Stimulated activated CD8-positive, alpha-beta memory T cell treated with anti-CD3 and anti-CD28 coated beads, Interleukin-4, amount 100 ng/mL, for 4 hours (primary cell): ENCODE data around the gene VASH2.
"Not testable (repeated sequence)": the region's sequence is repeated elsewhere in the genome, so short reads cannot be mapped to it uniquely, and the experiment has no call there.

Experiments
- DNase-seq, 2 donors: peaks; one replicate each; pipeline ENCODE4 v3.0.0-alpha.2; 2020; ENCODE audit warnings: low read depth in 2 of 2, low spot score in 1 of 2

Gene VASH2

GRCh38 chr1:212955098-212955497, 4.8 kb downstream of the VASH2 start:
- DNase-seq: no peak

GRCh38 chr1:212955961-212956620, 5.8 kb downstream of the VASH2 start:
- no peak for DNase-seq

GRCh38 chr1:212957546-212957945, 7.2 kb downstream of the VASH2 start:
- no peak for DNase-seq

- DNase-seq: no peak
Measured at GRCh38 chr1:212958175-212958574, 7.8 kb downstream of the VASH2 start.

GRCh38 chr1:212959266-212960220, 9.2 kb downstream of the VASH2 start:
- no peak for DNase-seq

DNA sequence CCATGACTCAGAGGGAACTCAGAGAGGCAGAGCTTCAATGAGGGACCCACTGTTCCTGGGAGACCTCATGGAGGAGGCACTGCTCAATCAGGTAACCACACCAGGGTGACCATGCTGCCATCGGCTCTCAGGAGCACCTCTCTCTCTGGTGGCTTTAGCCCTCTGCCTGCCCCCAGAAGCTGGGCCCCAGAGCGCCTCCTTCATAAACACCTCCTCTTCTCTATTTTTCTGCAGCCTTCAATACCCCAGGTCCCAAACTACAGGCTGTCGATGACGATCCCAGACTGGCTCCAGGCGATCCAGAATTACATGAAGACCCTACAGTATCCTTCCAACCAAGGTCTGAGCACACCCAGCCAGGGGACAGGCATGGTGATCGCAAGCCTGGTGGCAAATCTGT, 10.6 kb downstream of the VASH2 start:
- DNase-seq: no peak

- DNase-seq: no peak
Measured at GRCh38 chr1:212962509-212962908, 12.2 kb downstream of the VASH2 start.

- no peak for DNase-seq
Measured at GRCh38 chr1:212964102-212964501, 13.8 kb downstream of the VASH2 start.

GRCh38 chr1:212964993-212965392, 14.7 kb downstream of the VASH2 start:
- DNase-seq: not testable (repeated sequence)

- DNase-seq: no peak
Measured at GRCh38 chr1:212966616-212967015, 16.3 kb downstream of the VASH2 start.

- DNase-seq: no peak
Measured at GRCh38 chr1:212967801-212968200, 17.5 kb downstream of the VASH2 start.

GRCh38 chr1:212968368-212968863, 18.1 kb downstream of the VASH2 start:
- no peak for DNase-seq

GRCh38 chr1:212970085-212970484, 19.7 kb downstream of the VASH2 start:
- no peak for DNase-seq

GRCh38 chr1:212971312-212971711, 21.0 kb downstream of the VASH2 start:
- no peak for DNase-seq

GRCh38 chr1:212973426-212973825, 23.1 kb downstream of the VASH2 start:
- DNase-seq: no peak

GRCh38 chr1:212973899-212974298, 23.6 kb downstream of the VASH2 start:
- no peak for DNase-seq

DNA sequence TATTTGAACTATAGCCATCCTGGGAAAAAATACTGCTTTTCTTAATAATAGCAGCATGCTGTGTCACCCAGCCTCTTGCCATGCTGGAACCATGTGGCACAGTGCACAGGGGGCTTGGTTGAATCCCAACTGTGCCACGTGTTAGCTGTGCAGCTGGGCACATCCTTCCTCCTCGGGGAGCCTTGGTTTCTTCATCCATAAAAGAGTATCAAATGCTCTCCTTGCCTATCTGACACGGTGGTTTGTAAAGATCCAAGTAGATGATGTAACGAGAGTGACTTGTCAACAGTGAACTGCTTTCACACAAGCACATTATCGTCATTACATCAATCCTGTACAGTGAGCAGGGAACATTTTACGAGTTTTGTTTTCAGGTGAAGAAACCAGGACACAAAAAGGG, 24.4 kb downstream of the VASH2 start:
- no peak for DNase-seq

- DNase-seq: no peak
Measured at GRCh38 chr1:212975111-212975918, 25.0 kb downstream of the VASH2 start.

DNA sequence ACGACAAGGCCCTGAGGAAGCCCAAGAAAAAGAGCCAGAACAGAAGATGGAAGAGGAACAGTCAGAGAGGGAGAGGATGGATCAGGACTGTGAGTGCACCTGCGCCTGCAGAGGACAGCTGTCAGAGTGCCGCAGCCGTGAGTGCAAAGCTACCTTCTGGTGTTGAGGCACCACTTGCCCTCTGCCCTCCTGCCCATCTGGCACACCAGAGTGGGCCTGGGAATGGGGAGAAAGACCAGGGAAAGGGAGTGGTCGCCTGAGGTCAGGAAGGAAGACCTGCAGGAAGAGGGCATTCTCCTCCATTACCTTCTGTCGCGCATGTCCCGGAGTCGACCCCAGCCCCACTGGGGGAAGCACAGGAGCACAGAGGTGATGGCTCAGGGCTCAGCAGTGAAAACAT, 26.2 kb downstream of the VASH2 start:
- DNase-seq: no peak

GRCh38 chr1:212977781-212978645, 27.7 kb downstream of the VASH2 start:
- DNase-seq: no peak
